ENCODE measurements around the gene TM2D1.

TM2D1 gene

DNA sequence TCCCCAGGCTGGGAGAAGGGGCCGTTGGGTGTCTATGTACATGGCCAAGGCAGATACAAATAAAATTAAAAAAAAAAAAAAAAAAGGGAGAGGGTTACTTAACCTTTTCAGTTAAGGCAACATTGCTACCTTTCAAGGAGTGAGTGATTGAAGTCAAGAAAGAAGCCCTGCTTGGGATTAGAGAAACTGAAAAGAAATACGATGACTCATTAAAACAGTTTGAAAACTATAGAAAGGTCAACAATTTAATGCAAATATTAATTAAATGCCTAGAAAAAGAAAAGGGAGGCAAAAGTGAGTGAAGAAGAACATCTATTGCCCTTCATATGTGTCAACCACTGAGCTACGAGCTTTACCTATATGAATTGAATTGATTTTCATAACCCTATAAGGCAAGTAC lies 69.5 kb downstream of the TM2D1 start:
- no peak overlapping the region for H3K4me3 ChIP-seq (ENCODE audit: low read depth, low read length)
- no peak for TF ChIP-seq CTCF (IDR thresholded peaks at IDR 0.05; ENCODE audit: low read depth, low read length)

DNA sequence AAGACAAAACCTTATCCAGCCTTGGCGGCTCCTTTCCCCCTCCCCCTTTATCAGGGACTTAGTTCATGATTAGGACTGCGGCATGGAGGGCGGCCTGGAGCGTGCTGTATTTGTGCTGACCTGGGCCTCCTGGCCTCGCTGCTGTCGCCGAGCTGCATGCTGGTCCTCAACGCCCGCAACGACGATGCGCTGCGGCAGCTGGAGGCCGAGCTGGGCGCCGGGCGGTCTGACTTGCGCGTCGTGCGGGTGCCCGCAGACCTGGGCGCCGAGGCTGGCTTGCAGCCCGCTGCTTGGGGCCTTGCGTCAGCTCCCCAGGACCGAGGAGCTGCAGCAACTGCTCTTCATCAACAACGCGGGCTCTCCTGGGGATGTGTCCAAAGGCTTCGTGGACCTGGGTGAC lies 70.9 kb downstream of the TM2D1 start:
- no peak overlapping the region for H3K4me3 ChIP-seq (ENCODE audit: low read depth, low read length)
- TF ChIP-seq CTCF (IDR thresholded peaks at IDR 0.05; ENCODE audit: low read depth, low read length) = no peak

- TF ChIP-seq CTCF (IDR thresholded peaks at IDR 0.05; ENCODE audit: low read depth, low read length) = no peak
- H3K4me3 ChIP-seq (ENCODE audit: low read depth, low read length) = no peak overlapping the region
Observed at GRCh38 chr1:61648983-61649742, 75.8 kb downstream of the TM2D1 start.

GRCh38 chr1:61647142-61647541 lies 77.8 kb downstream of the TM2D1 start:
- TF ChIP-seq CTCF (IDR thresholded peaks at IDR 0.05; ENCODE audit: low read depth, low read length) = no peak
- no peak overlapping the region for H3K4me3 ChIP-seq (ENCODE audit: low read depth, low read length)

DNA sequence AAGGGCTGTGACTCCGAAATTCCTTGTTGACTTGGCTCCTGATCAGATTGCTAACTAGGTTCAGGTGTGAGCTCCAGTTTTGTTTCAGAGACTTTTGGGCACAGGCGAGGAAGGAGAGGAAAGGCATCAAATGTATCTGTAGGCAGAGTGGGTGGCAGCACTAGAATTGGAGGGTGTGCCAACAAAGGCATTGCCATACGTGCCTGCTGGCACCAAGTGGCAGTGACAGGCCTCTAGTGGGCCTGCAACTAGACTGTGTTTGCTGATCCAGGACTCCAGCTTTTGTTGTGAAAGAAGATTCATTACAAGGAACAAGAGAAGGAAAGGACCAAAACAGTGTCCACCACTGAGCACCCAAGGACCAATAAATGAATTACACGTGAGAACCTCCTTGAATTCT lies 79.5 kb downstream of the TM2D1 start:
- no peak overlapping the region for H3K4me3 ChIP-seq (ENCODE audit: low read depth, low read length)

GRCh38 chr1:61644303-61644702 lies 80.6 kb downstream of the TM2D1 start:
- H3K4me3 ChIP-seq (ENCODE audit: low read depth, low read length) = no peak overlapping the region
- TF ChIP-seq CTCF (IDR thresholded peaks at IDR 0.05; ENCODE audit: low read depth, low read length) = no peak

More for the DNA sequence above, 79.5 kb downstream of the TM2D1 start:
- TF ChIP-seq CTCF (IDR thresholded peaks at IDR 0.05; ENCODE audit: low read depth, low read length) = no peak

GRCh38 chr1:61642475-61643232 lies 82.3 kb downstream of the TM2D1 start:
- TF ChIP-seq CTCF (IDR thresholded peaks at IDR 0.05; ENCODE audit: low read depth, low read length) = no peak
- H3K4me3 ChIP-seq (ENCODE audit: low read depth, low read length) = no peak overlapping the region
